Activated T-helper 2 cell treated with anti-CD3 and anti-CD28 coated beads, Interferon-gamma antibody, Interleukin-2, Interleukin-4, amounts not matched to agents 10 μg/mL and 5 μg/mL and 100 μg/mL, durations not matched to agents 14 hours and 24 hours and 36 hours (primary cell): ENCODE data around the gene WWC1. TPM values are rescaled to one million over a fixed set of nuclear protein-coding genes. Genes with fewer than 3 reads are reported as not detected.

Source experiments
- DNase-seq: peaks from one replicate; pipeline ENCODE4 v3.0.0; 2021; ENCODE audit warnings: low spot score
- H3K27ac Mint-ChIP-seq: one replicate; pipeline ENCODE4 v1.8.0; 2021; ENCODE audit warnings: mixed read lengths
- H3K27me3 Mint-ChIP-seq: one replicate; pipeline ENCODE4 v1.8.0; 2021; ENCODE audit warnings: low read depth, mixed read lengths
- H3K36me3 Mint-ChIP-seq: one replicate; pipeline ENCODE4 v1.8.0; 2021; ENCODE audit warnings: low read depth, mixed read lengths
- H3K4me1 Mint-ChIP-seq: one replicate; pipeline ENCODE4 v1.8.0; 2021; ENCODE audit warnings: low read depth, mixed read lengths
- H3K4me3 Mint-ChIP-seq: one replicate; pipeline ENCODE4 v1.8.0; 2021; ENCODE audit warnings: low read depth, mild to moderate bottlenecking, moderate library complexity, mixed read lengths
- H3K9me3 Mint-ChIP-seq: one replicate; pipeline ENCODE4 v1.8.0; 2021; ENCODE audit warnings: mixed read lengths
- intact Hi-C: fragments of 100-400 bp; cut with micrococcal nuclease; formaldehyde crosslinking; loops from one replicate; pipeline ENCODE4 v1.15.1; 2023
- total RNA-seq: library from RNA; stranded (reverse); gene quantifications from 2 replicates; pipeline ENCODE4 v1.2.3, GENCODE V29; 2022

WWC1 gene
- total RNA-seq, 1 donor from 2014 or later, result 0.59 TPM

DNA sequence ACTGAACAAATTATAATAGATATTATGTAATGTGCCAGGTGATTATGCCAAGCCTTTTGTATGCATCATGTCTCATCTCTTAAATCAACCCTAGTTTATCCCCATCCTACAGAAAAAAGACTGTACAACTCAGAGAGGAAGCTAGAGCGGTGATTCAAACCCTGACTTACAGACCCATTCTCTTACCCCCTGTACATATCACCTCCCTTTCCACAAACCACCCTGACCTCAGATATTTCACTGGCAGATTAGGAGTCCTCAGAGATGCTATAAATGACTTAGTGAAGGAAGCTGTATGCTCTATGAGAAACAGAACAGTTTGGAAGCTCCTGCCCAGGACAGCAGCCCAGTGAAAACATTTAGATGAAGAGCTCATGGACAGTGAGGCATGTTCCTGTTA lies 115.8 kb downstream of the WWC1 start:
- Mint-ChIP-seq H3K36me3 (no peaks in the 10 kb centered on the region), H3K4me1 (peaks cover 22% of the 10 kb centered on the region), H3K9me3 (no peaks in the 10 kb centered on the region), H3K27ac (no peak overlapping the region), H3K4me3 (no peak overlapping the region), H3K27me3 (peaks cover 69% of the 10 kb centered on the region)
- intact Hi-C loops, result loop anchor here (5.0 kb wide), 2 partner anchors 80 to 180 kb away; partner anchors contain the start of gene RARS1
- no peak for DNase-seq

DNA sequence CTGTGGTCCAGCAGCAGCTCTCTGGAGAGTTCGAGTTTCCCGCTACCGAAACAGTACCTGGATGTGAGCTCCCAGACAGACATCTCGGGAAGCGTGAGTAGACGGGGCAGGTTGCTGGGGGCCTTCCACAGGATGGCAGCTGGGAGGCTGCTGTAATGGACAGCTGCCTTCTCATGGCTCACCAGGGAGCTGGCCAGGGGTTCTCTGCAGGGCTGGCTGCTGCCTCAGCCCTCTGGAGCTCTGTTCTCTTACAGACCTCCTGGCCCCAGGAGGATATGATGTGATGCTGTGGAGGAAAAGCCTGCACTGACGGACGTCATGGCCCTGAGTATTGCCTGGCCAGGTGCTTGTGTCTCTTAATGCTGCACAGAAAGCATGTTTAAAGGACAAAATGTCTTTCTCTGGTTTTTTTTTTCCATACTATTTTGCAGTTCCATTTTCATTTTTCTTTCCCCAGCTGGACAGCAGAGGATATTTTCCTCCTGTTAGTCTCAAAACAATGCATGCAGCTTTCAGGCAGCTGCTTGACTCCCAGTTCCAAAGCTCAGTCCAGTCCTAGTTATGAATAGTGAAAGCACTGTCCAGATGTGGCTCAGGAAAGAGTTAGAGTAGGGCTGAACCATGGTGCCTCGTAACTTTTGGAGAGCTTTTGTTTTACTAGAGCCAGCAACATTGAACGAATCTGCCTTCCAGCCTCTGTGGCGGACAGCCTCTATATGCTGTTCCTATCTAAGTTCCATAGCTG lies 117.3 kb downstream of the WWC1 start:
- peaks cover 22% of the 10 kb centered on the region for H3K4me1 Mint-ChIP-seq
- no peaks in the 10 kb centered on the region for H3K36me3 Mint-ChIP-seq
- peaks cover 65% of the 10 kb centered on the region for H3K27me3 Mint-ChIP-seq
- H3K4me3 Mint-ChIP-seq, result no peak overlapping the region
- intact Hi-C loops, result loop anchor here (5.0 kb wide), 2 partner anchors 79 to 181 kb away; partner anchors contain the start of gene RARS1
- no peak overlapping the region for H3K27ac Mint-ChIP-seq
- H3K9me3 Mint-ChIP-seq, result no peaks in the 10 kb centered on the region
- no peak for DNase-seq

DNA sequence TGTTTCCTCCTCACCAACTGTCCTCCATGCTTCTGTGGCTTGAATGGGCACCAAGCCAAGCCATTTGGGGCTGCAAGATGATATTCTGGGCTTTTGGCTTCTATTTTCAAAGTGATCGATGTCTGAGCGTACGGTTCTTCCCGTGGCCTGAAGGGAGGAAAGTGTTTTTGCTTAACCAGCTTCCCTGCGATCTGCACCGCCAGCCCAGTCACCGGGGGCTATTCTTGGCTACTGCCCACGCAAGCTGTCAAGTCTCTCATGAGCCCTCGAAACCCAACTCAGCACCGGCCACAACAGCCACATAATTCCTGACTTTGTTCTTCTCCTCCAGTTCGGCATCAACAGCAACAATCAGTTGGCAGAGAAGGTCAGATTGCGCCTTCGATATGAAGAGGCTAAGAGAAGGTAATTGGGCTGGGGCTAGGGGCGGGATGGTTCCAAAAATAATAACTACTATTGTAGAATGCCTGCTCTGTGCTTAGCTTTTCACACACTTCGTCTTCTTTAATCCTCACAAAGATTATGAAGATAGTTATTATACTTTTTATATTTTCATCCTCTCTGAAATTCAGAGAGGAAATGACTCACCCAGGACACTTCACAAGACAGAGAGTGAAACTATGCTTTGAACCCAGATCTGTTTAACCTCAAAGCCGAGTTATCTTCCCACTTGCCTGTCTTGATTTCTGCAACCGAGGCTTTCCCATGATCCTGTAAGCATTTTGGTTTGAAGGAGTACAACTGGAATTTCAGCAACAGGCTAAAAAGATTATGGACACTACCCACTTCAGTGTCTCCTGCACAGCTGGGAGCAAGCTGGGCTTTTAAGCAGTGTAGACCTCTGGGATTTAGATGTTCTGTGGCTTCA lies 118.4 kb downstream of the WWC1 start:
- DNase-seq, result peak; percentile 10
- Mint-ChIP-seq H3K27me3 (peaks cover 58% of the 10 kb centered on the region), H3K27ac (no peak overlapping the region), H3K36me3 (no peaks in the 10 kb centered on the region), H3K4me1 (peaks cover 22% of the 10 kb centered on the region), H3K4me3 (peak overlapping the region; percentile 14), H3K9me3 (no peaks in the 10 kb centered on the region)
- intact Hi-C loops, result loop anchor here (5.0 to 10.0 kb wide), 3 partner anchors 77 to 183 kb away; partner anchors contain the start of gene RARS1

DNA sequence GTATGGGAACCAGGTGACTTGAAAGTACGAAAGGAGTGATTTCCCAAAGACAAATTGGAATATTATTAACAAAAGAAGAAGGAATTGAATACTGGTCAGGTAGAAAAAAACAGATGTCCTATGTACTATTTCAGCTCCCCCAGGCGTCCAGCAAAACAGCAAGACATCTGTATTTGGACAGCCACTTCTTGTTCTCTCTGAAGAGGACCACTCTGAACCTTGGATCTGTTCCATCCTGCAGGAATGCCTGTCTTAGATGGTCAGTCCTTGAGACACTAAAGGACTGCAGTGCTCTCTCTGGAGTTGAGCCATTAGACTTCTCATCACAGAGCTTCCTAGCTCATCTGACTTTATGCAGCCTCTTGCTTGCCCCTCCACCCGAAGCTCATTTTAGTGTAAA lies 120.4 kb downstream of the WWC1 start:
- Mint-ChIP-seq H3K4me1 (peaks cover 22% of the 10 kb centered on the region), H3K27me3 (peaks cover 54% of the 10 kb centered on the region), H3K9me3 (no peaks in the 10 kb centered on the region), H3K4me3 (no peak overlapping the region), H3K36me3 (no peaks in the 10 kb centered on the region), H3K27ac (no peak overlapping the region)
- intact Hi-C loops, result loop anchor here (10.0 kb wide), 1 partner anchor 147 kb away; no protein-coding TSS in a partner anchor
- DNase-seq, result no peak

DNA sequence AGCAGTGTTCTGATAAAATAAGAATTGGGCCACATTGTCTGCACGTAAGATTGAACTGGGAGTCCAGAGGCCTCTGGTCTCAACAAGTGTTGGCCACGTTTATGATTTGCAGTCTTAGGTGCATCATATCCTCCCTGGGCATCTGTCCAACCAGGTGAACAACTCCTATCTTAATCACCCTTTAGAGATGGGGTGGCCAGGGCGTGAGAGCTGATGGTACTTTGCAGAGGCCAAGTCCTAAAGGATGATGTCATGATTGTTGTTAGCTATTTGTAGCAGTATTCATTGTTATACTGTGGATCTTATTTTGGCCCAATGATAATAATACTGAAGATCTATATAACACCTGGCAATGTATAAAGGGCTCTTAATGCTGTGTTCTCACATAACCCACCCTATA lies 121.6 kb downstream of the WWC1 start:
- intact Hi-C loops, result loop anchor here (10.0 kb wide), 1 partner anchor 148 kb away; no protein-coding TSS in a partner anchor
- no peaks in the 10 kb centered on the region for H3K36me3 Mint-ChIP-seq
- H3K4me3 Mint-ChIP-seq, result no peak overlapping the region
- peaks cover 49% of the 10 kb centered on the region for H3K27me3 Mint-ChIP-seq
- H3K9me3 Mint-ChIP-seq, result no peaks in the 10 kb centered on the region
- H3K27ac Mint-ChIP-seq, result no peak overlapping the region
- peaks cover 18% of the 10 kb centered on the region for H3K4me1 Mint-ChIP-seq
- no peak for DNase-seq

DNA sequence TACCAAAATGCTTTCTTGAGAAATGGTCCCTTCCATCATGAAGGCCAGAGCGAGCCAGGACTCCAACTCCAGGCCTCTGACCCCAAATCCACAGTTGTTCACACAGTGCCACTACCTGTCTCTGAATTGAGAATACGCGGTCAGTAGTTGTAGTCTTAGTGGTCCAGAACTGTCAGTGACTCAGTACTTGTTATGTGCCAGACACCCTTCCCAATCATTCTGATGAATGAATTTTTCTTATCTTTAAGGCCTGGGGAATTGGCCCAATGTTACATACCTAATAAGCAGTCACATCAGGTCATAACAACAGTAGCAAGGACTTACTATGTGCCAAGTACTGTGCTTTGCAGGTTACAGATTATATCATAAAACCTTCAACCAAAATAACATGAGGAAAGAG lies 122.2 kb downstream of the WWC1 start:
- peaks cover 46% of the 10 kb centered on the region for H3K27me3 Mint-ChIP-seq
- no peaks in the 10 kb centered on the region for H3K9me3 Mint-ChIP-seq
- DNase-seq, result no peak
- peaks cover 18% of the 10 kb centered on the region for H3K4me1 Mint-ChIP-seq
- no peaks in the 10 kb centered on the region for H3K36me3 Mint-ChIP-seq
- H3K4me3 Mint-ChIP-seq, result no peak overlapping the region
- no peak overlapping the region for H3K27ac Mint-ChIP-seq
- intact Hi-C loops, result loop anchor here (10.0 kb wide), 1 partner anchor 149 kb away; no protein-coding TSS in a partner anchor

DNA sequence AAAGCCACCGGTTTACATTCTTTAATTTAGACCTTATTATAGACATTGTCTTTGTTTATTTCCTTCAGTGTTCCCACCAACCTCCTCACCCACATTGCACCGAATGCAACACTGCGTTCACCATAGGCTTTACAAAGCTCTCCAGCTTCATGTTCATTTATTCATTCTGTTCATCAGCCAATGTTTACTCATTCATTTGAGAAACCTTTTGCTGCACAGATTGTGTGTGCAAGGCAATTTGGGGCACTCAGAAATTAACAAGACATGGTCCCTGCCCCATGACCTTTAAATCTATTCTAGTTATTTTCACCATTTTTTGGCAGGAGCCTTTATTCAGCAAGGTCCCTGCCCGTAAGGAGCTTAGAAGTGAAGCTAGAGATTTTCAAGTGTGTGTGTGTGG lies 124.0 kb downstream of the WWC1 start:
- Mint-ChIP-seq H3K36me3 (no peaks in the 10 kb centered on the region), H3K4me1 (peaks cover 2% of the 10 kb centered on the region), H3K27me3 (peaks cover 41% of the 10 kb centered on the region), H3K4me3 (no peak overlapping the region), H3K9me3 (no peaks in the 10 kb centered on the region), H3K27ac (no peak overlapping the region)
- intact Hi-C loops, result loop anchor here (10.0 kb wide), 1 partner anchor 151 kb away; no protein-coding TSS in a partner anchor
- no peak for DNase-seq

DNA sequence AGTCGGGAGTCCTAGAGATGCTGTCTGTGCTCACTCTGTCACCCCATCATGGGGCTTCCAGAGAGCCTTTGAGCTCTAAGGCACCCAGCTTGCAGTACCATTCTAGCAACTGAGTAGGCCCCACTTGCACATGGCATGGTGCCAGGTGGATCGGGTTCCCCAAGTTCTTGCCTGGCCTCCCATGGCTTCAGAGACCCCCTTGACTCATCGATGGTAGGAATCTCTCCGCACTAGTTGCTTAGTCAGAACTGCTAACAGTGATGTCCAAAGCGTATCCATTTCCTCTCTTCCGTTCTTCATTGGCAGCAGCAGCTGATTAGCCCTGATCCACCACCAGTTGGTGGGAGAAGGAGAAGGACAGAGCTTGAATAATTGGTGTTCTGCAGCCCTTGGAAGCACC lies 124.5 kb downstream of the WWC1 start:
- intact Hi-C loops, result loop anchor here (10.0 kb wide), 1 partner anchor 151 kb away; no protein-coding TSS in a partner anchor
- H3K27me3 Mint-ChIP-seq, result peaks cover 41% of the 10 kb centered on the region

DNA sequence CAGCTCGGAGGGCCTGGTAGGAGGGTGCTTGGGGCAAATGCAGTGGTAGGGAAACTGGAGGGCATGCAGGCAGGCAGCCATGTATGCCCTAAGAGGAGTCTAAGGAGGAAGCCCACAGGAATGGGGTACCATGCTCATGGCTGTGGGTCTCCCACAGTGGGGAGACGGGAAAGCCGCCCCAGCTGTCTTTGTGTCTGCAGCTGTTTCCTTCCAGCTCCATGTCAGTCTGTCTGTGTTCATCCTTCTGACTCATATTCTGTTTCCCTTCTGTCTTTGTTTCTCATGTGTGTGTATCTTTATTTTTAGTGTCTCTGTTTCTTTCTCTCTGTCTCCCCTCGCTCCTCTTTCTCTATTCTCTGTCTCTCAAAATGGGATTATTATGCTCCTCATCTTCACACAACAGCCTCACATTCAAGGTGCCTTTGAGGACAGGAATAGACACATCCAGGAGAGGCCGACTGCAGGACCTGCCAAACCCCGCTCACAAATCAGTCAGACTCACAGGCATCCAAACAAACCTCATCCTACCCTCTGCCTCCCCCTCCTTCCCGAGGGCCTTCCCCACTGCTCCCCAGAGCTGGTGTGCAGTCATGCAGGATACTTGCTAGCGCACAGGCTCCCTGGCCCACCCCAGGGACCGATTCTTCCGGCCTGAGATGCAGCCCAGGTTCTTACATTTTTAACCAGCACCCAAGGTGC lies 126.4 kb downstream of the WWC1 start:
- H3K27me3 Mint-ChIP-seq, result peaks cover 29% of the 10 kb centered on the region
- no peak overlapping the region for H3K4me3 Mint-ChIP-seq
- H3K4me1 Mint-ChIP-seq, result no peaks in the 10 kb centered on the region
- H3K9me3 Mint-ChIP-seq, result no peaks in the 10 kb centered on the region
- H3K36me3 Mint-ChIP-seq, result no peaks in the 10 kb centered on the region
- no peak overlapping the region for H3K27ac Mint-ChIP-seq
- DNase-seq, result no peak
- intact Hi-C loops, result loop anchor here (10.0 kb wide), 1 partner anchor 153 kb away; no protein-coding TSS in a partner anchor

More for the DNA sequence above, 124.5 kb downstream of the WWC1 start:
- Mint-ChIP-seq H3K4me1 (no peaks in the 10 kb centered on the region), H3K27ac (no peak overlapping the region), H3K36me3 (no peaks in the 10 kb centered on the region), H3K9me3 (no peaks in the 10 kb centered on the region), H3K4me3 (no peak overlapping the region)
- DNase-seq, result no peak

DNA sequence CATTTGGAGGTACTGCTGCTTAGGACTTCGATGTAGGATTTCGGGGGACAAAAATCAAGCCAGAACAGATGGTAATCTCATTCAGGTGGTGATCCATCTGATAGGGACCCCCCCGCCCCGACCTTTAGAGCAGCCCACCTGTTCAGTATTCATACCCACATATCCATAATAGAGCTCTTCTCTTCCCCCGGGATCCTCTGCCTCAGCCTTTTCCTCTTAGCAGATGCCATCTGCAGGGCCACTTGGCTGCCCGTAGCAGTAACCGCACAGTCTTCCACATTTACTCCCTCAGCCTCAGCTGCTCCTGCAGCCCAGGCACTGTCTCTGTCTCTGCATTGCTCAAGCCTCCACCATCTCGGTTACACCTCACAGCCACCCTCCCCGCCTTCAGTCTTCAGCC lies 129.0 kb downstream of the WWC1 start:
- peaks cover 17% of the 10 kb centered on the region for H3K27me3 Mint-ChIP-seq
- no peak for DNase-seq
- no peaks in the 10 kb centered on the region for H3K36me3 Mint-ChIP-seq
- intact Hi-C loops, result no loop called here
- no peaks in the 10 kb centered on the region for H3K4me1 Mint-ChIP-seq
- H3K4me3 Mint-ChIP-seq, result no peak overlapping the region
- no peak overlapping the region for H3K27ac Mint-ChIP-seq
- H3K9me3 Mint-ChIP-seq, result no peaks in the 10 kb centered on the region

DNA sequence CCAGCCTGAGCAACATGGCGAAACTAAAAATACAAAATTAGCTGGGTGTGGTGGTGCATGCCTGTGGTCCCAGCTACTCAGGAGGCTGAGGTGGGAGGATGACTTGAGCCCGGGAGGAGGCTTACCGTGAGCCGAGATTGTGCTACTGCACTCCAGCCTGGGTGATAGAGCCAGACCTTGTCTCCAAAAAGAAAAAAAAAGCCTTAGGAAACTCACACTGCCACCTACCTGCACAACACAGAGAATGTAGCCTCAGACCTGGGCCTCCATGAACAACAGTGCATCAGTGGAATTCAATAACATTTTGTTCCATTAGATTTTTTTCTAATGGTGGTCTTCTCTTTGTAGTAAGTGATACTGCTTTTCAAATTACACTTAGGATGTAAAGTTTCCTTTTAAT lies 131.0 kb downstream of the WWC1 start:
- Mint-ChIP-seq H3K27me3 (peaks cover 13% of the 10 kb centered on the region), H3K4me1 (no peaks in the 10 kb centered on the region), H3K9me3 (no peaks in the 10 kb centered on the region), H3K4me3 (no peak overlapping the region), H3K36me3 (no peaks in the 10 kb centered on the region), H3K27ac (no peak overlapping the region)
- DNase-seq, result no peak
- intact Hi-C loops, result no loop called here

DNA sequence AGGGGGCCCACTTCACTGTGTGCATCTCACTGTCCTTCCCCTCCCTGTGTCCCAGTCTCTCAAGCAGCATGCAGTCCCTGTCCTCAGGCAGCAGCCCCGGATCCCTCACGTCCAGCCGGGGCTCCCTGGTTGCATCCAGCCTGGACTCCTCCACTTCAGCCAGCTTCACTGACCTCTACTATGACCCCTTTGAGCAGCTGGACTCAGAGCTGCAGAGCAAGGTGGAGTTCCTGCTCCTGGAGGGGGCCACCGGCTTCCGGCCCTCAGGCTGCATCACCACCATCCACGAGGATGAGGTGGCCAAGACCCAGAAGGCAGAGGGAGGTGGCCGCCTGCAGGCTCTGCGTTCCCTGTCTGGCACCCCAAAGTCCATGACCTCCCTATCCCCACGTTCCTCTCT lies 132.0 kb downstream of the WWC1 start:
- Mint-ChIP-seq H3K4me1 (no peaks in the 10 kb centered on the region), H3K27me3 (peaks cover 8% of the 10 kb centered on the region), H3K9me3 (no peaks in the 10 kb centered on the region), H3K27ac (no peak overlapping the region), H3K4me3 (no peak overlapping the region), H3K36me3 (no peaks in the 10 kb centered on the region)
- intact Hi-C loops, result no loop called here
- no peak for DNase-seq
